HG03439 (cell line): ENCODE results near the gene IVL.

Experiments
- ATAC-seq: cut with Tn5 transposase; IDR thresholded peaks from one replicate; pipeline ENCODE4 v1.9.1; 2021; ENCODE audit warnings: mild to moderate bottlenecking, moderate library complexity; ENCODE audit not compliant: unreplicated experiment

The IVL gene

DNA sequence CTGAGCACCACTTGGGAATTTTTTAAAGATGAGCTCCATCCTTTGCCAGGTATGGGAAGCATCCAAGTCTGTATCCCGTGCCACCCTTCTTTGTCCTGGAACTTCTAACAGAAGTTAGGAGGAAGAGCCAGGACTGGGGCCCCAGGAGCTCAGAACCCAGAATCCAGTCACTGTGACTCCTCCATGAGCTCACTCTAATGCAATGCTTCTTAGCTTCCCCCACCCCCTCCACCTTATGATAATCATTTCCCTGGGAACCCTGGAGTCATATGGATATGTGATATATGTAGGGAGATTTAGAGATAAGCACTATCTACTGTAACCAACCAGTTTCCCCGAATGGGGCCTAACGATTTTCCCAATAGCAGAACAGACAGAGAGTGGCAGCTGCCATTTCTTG is 37.9 kb downstream of the IVL start:
- ATAC-seq = no peak

DNA sequence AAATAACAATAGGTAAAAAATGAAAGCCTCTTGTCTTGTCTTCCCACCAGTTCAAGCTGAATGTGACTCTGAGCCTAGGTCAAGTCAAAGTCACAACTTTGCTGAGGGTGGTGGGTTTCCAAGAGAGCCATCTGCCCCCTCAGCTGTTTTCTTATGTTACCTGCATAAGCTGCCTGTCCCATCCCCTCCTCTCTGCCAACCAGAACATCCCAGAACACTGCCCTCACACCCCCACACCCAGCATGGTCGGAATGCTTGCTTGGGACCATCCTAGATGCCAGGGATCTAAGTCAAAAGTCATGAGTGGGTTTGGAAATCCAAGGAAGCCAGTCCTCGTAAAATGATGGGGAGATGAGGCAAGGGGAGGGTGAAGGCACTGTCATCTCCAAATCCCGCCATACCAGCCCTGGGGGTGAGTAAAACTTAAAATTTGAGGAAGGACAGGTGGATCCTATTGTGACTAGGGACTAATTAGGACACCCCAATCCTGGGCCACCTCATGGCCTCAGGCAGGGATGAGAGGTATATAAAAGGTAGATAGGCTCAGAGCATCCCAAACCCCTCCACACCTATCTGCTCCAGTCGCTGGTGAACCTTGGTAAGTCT is 38.4 kb downstream of the IVL start, which contains the start of gene SPRR5:
SPRR5 (plus strand) TSS at position 556 of the 606 bp plus-strand sequence. CDS start 1,349 bp downstream, outside the sequence.
- ATAC-seq = no peak

DNA sequence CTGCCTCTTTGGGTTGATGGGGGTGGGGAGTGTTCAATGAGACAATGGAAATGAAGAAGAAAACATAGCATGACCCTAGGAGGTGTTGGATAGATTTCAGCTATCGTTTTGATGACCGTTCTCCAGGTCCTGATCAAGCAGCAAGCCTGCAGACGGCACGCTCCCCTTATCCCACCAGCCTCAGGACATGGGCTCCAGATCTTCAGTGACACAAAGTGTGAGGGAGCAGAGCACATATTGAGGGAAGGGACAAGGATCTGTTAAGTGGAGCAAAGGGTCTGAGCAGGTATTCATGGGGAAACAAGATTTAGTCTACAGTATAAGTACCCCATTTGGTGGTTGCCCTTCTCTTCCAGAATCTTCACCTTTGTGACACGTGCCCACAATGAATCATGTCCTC is 43.4 kb downstream of the IVL start:
- no peak for ATAC-seq

DNA sequence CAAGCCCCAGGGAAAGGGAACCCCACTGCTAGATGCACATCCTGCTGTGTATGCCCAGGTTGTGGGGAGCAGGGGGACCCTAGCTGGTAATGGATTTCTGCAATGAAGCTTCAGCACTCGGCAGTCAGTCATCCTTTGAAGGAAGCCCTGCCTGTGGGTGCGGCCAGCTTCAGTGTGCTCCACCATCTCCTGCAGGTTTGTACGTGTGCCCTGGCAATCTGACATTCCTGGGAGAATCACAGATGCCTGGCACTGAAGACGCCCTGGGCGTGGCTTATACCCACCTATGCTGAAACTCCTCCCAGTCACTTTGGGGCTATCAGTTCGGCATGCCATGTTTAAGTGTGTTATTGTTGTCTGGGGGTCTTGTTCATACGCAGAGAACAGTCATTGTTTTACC is 45.4 kb downstream of the IVL start:
- no peak for ATAC-seq

DNA sequence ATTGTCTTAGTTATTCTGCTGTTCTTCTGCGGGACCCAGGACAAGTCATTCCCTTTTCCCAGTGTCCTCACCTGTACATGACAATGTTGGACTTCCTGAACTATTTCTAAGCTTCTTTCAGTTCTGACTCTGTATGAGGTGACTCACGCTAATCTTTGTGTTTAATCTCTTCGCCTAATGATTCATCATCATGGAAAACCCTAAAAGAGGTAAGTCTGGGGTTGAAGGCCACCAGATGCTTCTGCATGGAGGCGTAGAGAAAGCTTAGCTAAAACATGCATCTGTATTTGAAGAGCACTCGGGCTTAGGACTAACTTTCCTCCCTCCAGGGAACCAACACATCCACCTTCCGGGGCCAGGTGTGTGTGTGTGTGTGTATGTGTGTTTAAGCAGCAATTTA is 46.1 kb downstream of the IVL start:
- no peak for ATAC-seq

DNA sequence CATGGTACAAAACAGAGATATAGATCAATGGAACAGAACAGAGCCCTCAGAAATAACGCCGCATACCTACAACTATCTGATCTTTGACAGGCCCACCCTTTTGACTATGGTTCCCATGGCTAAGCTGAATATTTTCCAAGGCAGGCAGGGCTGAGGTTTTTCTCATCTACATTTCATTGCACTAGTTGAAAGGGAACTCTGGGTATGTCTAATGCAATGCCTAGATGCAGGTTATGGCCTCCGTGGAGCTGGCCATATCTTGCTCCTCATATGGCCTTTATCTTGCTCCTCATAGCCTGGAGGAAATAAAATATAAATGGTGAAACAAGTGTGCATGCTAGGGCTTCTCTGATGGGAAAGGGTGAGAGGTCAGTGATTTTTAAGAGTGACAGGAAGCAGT is 49.2 kb downstream of the IVL start:
- no peak for ATAC-seq

DNA sequence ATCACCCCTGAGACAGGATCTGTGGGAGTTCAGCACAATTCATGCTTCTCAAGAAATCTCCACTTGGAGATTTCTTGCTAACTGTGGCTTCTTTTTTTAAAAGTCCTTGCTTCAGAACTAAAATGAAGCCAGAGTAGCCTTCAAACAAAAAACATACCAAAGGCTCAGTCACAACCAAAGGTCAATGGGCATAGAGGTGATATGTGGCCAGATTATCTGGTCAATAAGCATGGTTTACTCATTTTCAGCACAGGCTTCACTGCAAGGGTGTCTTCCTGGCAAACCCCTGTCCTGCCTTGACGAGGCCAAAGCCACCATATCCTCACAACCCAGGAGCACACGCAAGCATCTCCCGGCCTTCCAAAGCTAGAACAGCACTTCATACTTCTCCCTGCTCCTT is 50.9 kb downstream of the IVL start:
- no peak for ATAC-seq

DNA sequence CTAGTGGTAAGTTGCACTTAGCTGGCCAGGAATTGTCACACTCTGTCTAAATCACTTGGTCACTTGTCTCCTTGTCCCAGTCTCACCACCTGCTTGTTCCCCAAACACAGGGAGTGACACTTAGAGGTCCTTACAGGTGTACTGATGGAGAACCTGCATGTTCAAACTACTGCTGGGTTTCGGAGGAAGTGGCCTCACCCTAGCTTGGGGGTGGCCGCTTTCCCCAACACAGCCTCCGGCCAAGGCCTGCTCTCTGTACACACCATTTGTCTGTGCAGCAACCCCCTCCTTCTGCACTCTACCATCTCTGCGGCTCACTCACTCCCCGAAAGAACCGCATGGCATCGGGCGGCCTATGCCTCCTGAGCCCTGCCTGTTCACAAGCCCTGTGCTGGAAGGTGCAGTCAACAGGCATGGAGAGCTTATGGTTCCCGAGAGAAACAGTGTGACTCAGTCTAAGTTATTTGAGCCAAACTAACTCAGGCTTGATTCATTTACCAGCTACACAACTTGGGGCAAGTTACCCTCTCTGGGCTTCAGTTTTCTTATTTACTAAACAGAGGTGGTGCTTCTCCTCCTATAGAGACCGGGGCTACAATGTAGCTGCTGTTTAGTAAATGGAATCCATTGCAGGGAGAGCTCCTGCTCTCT is 51.6 kb downstream of the IVL start:
- no peak for ATAC-seq

DNA sequence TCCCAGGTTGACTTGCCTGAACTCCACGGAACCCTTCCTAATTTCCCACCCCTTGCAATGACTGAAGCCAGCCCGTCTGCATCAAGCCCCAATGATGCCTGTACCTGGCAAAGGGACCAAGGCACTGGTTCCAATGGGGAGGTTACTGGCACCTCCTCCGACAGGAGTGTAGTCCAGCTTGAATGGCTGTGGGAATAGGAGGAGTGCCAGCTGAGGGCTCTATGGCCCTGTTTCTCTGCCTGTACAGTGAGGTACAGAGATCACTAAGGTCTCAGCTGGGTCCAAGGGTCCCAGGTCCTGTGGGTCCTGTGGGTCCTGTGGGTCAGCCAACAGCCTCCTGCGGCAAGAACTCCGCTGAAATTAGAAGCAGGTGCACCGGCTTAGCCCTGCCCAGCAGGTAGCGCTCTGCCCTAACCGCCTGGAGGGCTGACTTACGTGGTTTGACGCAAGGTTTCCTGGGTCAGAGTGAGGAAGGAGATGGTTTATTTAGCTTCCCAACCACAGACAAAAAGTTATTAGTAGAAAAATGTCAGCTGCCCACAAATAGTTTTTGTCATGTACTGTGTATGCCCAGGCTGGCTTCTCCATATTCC is 52.2 kb downstream of the IVL start:
- no peak for ATAC-seq
